Endothelial cell of umbilical vein (primary cell): ENCODE results near the gene DNAJC11. TPM values are rescaled to one million over a fixed set of nuclear protein-coding genes. Genes with fewer than 3 reads are reported as not detected.

ENCODE experiments used
- BruUV-seq: library from RNA; stranded (reverse); fragments of 400-500 nt; replicated peaks from 2 replicates; lab custom pipeline; 2021; lab: Mats Ljungman, UMichigan
- CTCF ChIA-PET: fragments of 300-600, 350-600 bp; sonication (Branson Sonifier 250); formaldehyde crosslinking; loops from one replicate; lab custom pipeline; 2021; ENCODE audit warnings: antibody characterized with exemption, inconsistent platforms; lab: Charles Lee
- POLR2A ChIA-PET: fragments of 300-600, 350-600 bp; sonication (Branson Sonifier 250); formaldehyde crosslinking; loops from one replicate; lab custom pipeline; 2021; ENCODE audit warnings: antibody characterized with exemption, inconsistent platforms; lab: Charles Lee
- DNase-seq: peaks from one replicate; pipeline ENCODE4 v3.0.0-alpha.2; 2011; ENCODE audit warnings: low read depth, low spot score
- FAIRE-seq: peaks from 2 replicates; lab custom pipeline; 2011; peaks lifted over from hg19 to GRCh38; lab: Jason Lieb, UNC
- H2AFZ ChIP-seq: 2 replicates; pipeline ENCODE4 v1.6.0; 2012; ENCODE audit warnings: low read depth, low read length, control low read depth, inconsistent platforms
- H3K27ac ChIP-seq: 2 replicates; pipeline ENCODE4 v1.5.1; 2011; ENCODE audit warnings: low read depth, mild to moderate bottlenecking, control low read depth, low read length, moderate library complexity; ENCODE audit not compliant: insufficient read depth
- H3K27me3 ChIP-seq, 2 experiments: 2 replicates each; pipeline versions ENCODE4 v1.6.0 to v1.6.1; 2011; ENCODE audit warnings: low read length in 2 of 2, mixed read lengths in 1 of 2; ENCODE audit not compliant: control insufficient read depth in 2 of 2, insufficient read depth in 2 of 2
- H3K36me3 ChIP-seq, 2 experiments: 2 replicates in 1 of 2; 3 replicates in 1 of 2; pipeline ENCODE4 v1.5.1; 2011; ENCODE audit warnings: low read length in 2 of 2, mild to moderate bottlenecking in 1 of 2, moderate library complexity in 1 of 2; ENCODE audit not compliant: control insufficient read depth in 2 of 2, insufficient read depth in 2 of 2; ENCODE audit errors: extremely low read depth in 1 of 2
- H3K4me1 ChIP-seq: 3 replicates; pipeline ENCODE4 v1.5.1; 2011; ENCODE audit warnings: mild to moderate bottlenecking, low read length; ENCODE audit not compliant: control insufficient read depth, insufficient read depth; ENCODE audit errors: extremely low read depth
- H3K4me2 ChIP-seq: 2 replicates; pipeline ENCODE4 v1.6.1; 2011; ENCODE audit warnings: low read length, control low read depth, mixed read lengths; ENCODE audit not compliant: insufficient read depth
- H3K4me3 ChIP-seq, 3 experiments: fragments of 200-600 bp in 1 of 3; sonication (generic), shearing (Covaris generic) in 1 of 3; replicated peaks in 1 of 3; 2 replicates each; pipeline ENCODE4 v1.5.1; 2011 to 2016; ENCODE audit warnings: control low read depth in 3 of 3, low read length in 3 of 3, mild to moderate bottlenecking in 2 of 3, inconsistent platforms in 1 of 3, low read depth in 1 of 3, moderate library complexity in 1 of 3; ENCODE audit not compliant: insufficient read depth in 1 of 3
- H3K79me2 ChIP-seq: 2 replicates; pipeline ENCODE4 v1.6.0; 2012; ENCODE audit warnings: low read length, inconsistent platforms; ENCODE audit not compliant: control insufficient read depth, insufficient read depth
- H3K9ac ChIP-seq: replicated peaks from 2 replicates; pipeline ENCODE3; 2011; ENCODE audit warnings: low read length, control low read depth; ENCODE audit not compliant: insufficient read depth; ENCODE audit errors: extremely low read depth
- H3K9me1 ChIP-seq: replicated peaks from 3 replicates; pipeline ENCODE4 v1.6.0; 2011; ENCODE audit warnings: mild to moderate bottlenecking, low read length; ENCODE audit not compliant: control insufficient read depth, insufficient read depth; ENCODE audit errors: extremely low read depth
- H3K9me3 ChIP-seq: replicated peaks from 2 replicates; pipeline ENCODE4 v1.5.1; 2012; ENCODE audit warnings: low read length, inconsistent platforms; ENCODE audit not compliant: control insufficient read depth, insufficient read depth
- H4K20me1 ChIP-seq: replicated peaks from 2 replicates; pipeline ENCODE3; 2011; ENCODE audit warnings: mild to moderate bottlenecking, low read length; ENCODE audit not compliant: control insufficient read depth, insufficient read depth; ENCODE audit errors: extremely low read depth
- EZH2 ChIP-seq: IDR thresholded peaks from 2 replicates; pipeline ENCODE4 v1.6.1; 2012; ENCODE audit warnings: borderline replicate concordance, low read depth, mild to moderate bottlenecking, moderate library complexity, low read length, inconsistent platforms; ENCODE audit not compliant: severe bottlenecking
- JUN ChIP-seq: IDR thresholded peaks from 2 replicates; pipeline ENCODE4 v1.6.1; 2011; ENCODE audit warnings: borderline replicate concordance, low read depth; ENCODE audit not compliant: insufficient read length, insufficient read depth
- MYC ChIP-seq: IDR thresholded peaks from one replicate; pipeline ENCODE4 v1.6.1; 2011; ENCODE audit warnings: mild to moderate bottlenecking, low read depth, low read length
- POLR2A ChIP-seq: IDR thresholded peaks from 2 replicates; pipeline ENCODE4 v1.6.1; 2012; ENCODE audit warnings: low read depth, mild to moderate bottlenecking, control low read depth, low read length
- POLR2AphosphoS5 ChIP-seq: IDR thresholded peaks from 2 replicates; pipeline ENCODE4 v1.6.1; 2012; ENCODE audit warnings: low read depth, mild to moderate bottlenecking, control low read depth, low read length, moderate library complexity; ENCODE audit not compliant: insufficient read depth
- dilution Hi-C: fragments of 300-500 bp; cut with MboI; formaldehyde crosslinking; loops from one replicate; pipeline ENCODE4 v1.15.0; 2019; ENCODE audit warnings: low sequenced_read_pairs; ENCODE audit not compliant: extremely low pct_ligation_motif_present
- intact Hi-C: fragments of 100-400 bp; cut with micrococcal nuclease; formaldehyde crosslinking; loops from one replicate; pipeline ENCODE4 v1.10.0; 2022
- polyA plus RNA-seq, 4 experiments: library from polyadenylated mRNA; depleted of rRNA in 3 of 4; stranded (reverse) in 3 of 4; unstranded in 1 of 4; fragments of >200 nt; gene quantifications; 2 replicates each; pipeline versions ENCODE4 v1.2.1 to v1.2.3, GENCODE V29; 2011 to 2012; ENCODE audit warnings: missing spikeins in 1 of 4
- total RNA-seq: library from RNA; stranded (reverse); gene quantifications from 2 replicates; pipeline ENCODE4 v1.2.3, GENCODE V29; 2021
- TF ChIP-seq, protein P1 (sequence below), 2 donors: IDR thresholded peaks; 1 replicate in 1 of 2; 2 replicates in 1 of 2; pipeline ENCODE4 v1.5.1; 2011; ENCODE audit warnings: low read length in 2 of 2, mild to moderate bottlenecking in 2 of 2, moderate library complexity in 2 of 2, control low read depth in 1 of 2, inconsistent platforms in 1 of 2, low read depth in 1 of 2; ENCODE audit not compliant: insufficient read depth in 1 of 2; ENCODE audit errors: extremely low read depth in 1 of 2

DNAJC11 gene
- total and polyA plus RNA-seq, 2 donors (not counting 3 experiments of a cell fraction or from before 2014, with no cell fraction given): 31.1 to 64.3 TPM

DNA sequence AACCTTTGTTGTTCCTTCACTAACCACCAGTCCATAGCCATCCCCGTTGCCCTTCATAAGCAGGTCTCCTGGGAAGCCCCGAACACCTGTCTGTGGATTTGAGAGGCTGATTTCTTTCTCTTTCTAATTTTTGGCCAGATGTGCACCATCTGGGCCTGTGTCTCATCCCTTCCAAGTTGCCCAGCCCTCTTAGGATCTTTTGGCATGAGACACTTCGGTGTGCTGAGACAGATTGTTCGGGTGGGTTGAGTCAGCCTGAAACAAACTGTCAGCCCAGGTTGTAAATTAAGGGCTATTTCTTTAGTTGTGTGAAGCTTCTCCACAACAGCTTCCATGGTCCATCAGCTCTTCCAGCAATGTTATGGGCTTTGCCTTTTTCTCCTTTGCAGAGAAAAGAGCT, 1.4 kb upstream of the DNAJC11 start:
- TF ChIP-seq POLR2A (no peak), MYC (no peak), EZH2 (no peak), JUN (no peak), POLR2AphosphoS5 (no peak)
- TF ChIP-seq, protein P1, sequence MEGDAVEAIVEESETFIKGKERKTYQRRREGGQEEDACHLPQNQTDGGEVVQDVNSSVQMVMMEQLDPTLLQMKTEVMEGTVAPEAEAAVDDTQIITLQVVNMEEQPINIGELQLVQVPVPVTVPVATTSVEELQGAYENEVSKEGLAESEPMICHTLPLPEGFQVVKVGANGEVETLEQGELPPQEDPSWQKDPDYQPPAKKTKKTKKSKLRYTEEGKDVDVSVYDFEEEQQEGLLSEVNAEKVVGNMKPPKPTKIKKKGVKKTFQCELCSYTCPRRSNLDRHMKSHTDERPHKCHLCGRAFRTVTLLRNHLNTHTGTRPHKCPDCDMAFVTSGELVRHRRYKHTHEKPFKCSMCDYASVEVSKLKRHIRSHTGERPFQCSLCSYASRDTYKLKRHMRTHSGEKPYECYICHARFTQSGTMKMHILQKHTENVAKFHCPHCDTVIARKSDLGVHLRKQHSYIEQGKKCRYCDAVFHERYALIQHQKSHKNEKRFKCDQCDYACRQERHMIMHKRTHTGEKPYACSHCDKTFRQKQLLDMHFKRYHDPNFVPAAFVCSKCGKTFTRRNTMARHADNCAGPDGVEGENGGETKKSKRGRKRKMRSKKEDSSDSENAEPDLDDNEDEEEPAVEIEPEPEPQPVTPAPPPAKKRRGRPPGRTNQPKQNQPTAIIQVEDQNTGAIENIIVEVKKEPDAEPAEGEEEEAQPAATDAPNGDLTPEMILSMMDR (IDR thresholded peaks at IDR 0.05; ENCODE audit: extremely low read depth in 1 of 2, insufficient read depth in 1 of 2, low read depth in 1 of 2, low read length in 2 of 2): no peak
- Histone ChIP-seq H3K4me1 (peaks cover 9% of the 10 kb centered on the region), H3K36me3 (no peaks in the 10 kb centered on the region), H3K9me1 (no peaks in the 10 kb centered on the region), H3K9ac (no peak overlapping the region), H3K79me2 (peaks cover 34% of the 10 kb centered on the region), H2AFZ (no peak overlapping the region), H3K9me3 (no peaks in the 10 kb centered on the region), H3K27ac (no peak overlapping the region), H3K4me3 (no peak overlapping the region), H4K20me1 (no peaks in the 10 kb centered on the region), H3K27me3 (no peaks in the 10 kb centered on the region), H3K4me2 (no peak overlapping the region)
- dilution Hi-C loops (no loop called here), intact Hi-C loops (loop anchor here (5.0 kb wide), 1 partner anchor 101 kb away; the partner anchor contains the start of gene KLHL21)
- CTCF ChIA-PET: interaction anchor here (0.7 to 1.2 kb wide), 2 partner anchors 82 to 505 kb away, joined by 3 read pairs; partner anchors contain the start of gene CAMTA1
- BruUV-seq: no TSS peak
- FAIRE-seq (no peak), DNase-seq (no peak)
- POLR2A ChIA-PET: no interaction called here
